HepG2 (cell line): ENCODE measurements around the gene FAM216A. TPM values are rescaled to one million over a fixed set of nuclear protein-coding genes. Genes with fewer than 3 reads are reported as not detected.

ENCODE experiments used
- ATAC-seq: fragments of 200-7000 bp; cut with Tn5 transposase; 3 replicates; pipeline ENCODE4 v1.9.1; 2020; ENCODE audit warnings: mild to moderate bottlenecking, moderate library complexity
- BruUV-seq: library from RNA; stranded (reverse); fragments of 400-500 nt; replicated peaks from 2 replicates; lab custom pipeline; 2021; lab: Mats Ljungman, UMichigan
- CTCF ChIA-PET: fragments of 300-600 bp; formaldehyde crosslinking; extraction: SDS; loops from one replicate; lab custom pipeline; 2021; ENCODE audit warnings: low total read pairs, inconsistent platforms, low intra/inter-chr PET ratio; lab: Yijun Ruan, JAX
- POLR2A ChIA-PET: fragments of 350-600 bp; sonication (Branson Sonifier 250); formaldehyde crosslinking; loops from one replicate; lab custom pipeline; 2020; ENCODE audit warnings: antibody characterized with exemption, inconsistent platforms; lab: Yijun Ruan, JAX
- DNase-seq: peaks from one replicate; pipeline ENCODE4 v3.0.0-alpha.2; 2015; ENCODE audit warnings: low spot score
- FAIRE-seq: peaks from 3 replicates; lab custom pipeline; 2011; peaks lifted over from hg19 to GRCh38; lab: Jason Lieb, UNC
- H2AFZ ChIP-seq: one replicate; pipeline ENCODE4 v1.6.1; 2011; ENCODE audit warnings: low read length, inconsistent platforms
- H3K27ac ChIP-seq: fragments of 300-600 bp; 3 replicates; pipeline ENCODE4 v1.8.0; 2011; ENCODE audit warnings: mixed run types, mild to moderate bottlenecking, mixed read lengths, low read length, inconsistent platforms; ENCODE audit not compliant: insufficient read depth; ENCODE audit errors: extremely low read length
- H3K27me3 ChIP-seq, 2 experiments: fragments of 200-600 bp in 1 of 2; 2 replicates in 1 of 2; 3 replicates in 1 of 2; pipeline versions ENCODE4 v1.6.0 to v1.8.0; 2011; ENCODE audit warnings: low read length in 2 of 2, mild to moderate bottlenecking in 2 of 2, moderate library complexity in 2 of 2, inconsistent platforms in 1 of 2; ENCODE audit not compliant: insufficient read depth in 2 of 2, control insufficient read depth in 1 of 2
- H3K36me3 ChIP-seq, 2 experiments: fragments of 200-600 bp in 1 of 2; replicated peaks in 1 of 2; 2 replicates in 1 of 2; 3 replicates in 1 of 2; pipeline versions ENCODE4 v1.5.1 to v1.8.0; 2011; ENCODE audit warnings: low read length in 2 of 2, inconsistent platforms in 1 of 2; ENCODE audit not compliant: insufficient read depth in 2 of 2, control insufficient read depth in 1 of 2
- H3K4me1 ChIP-seq: 2 replicates; pipeline ENCODE4 v1.5.1; 2012; ENCODE audit warnings: low read length, inconsistent platforms; ENCODE audit not compliant: insufficient read depth
- H3K4me2 ChIP-seq: 2 replicates; pipeline ENCODE4 v1.6.0; 2011; ENCODE audit warnings: low read depth, low read length, inconsistent platforms
- H3K4me3 ChIP-seq, 3 experiments: fragments of 200-600 bp in 1 of 3; sonication (generic), shearing (Covaris generic) in 1 of 3; replicated peaks in 1 of 3; 2 replicates each; pipeline ENCODE4 v1.5.1; 2011 to 2016; ENCODE audit warnings: low read length in 3 of 3, inconsistent platforms in 2 of 3, low read depth in 2 of 3, mild to moderate bottlenecking in 2 of 3, control low read depth in 1 of 3, mixed read lengths in 1 of 3; ENCODE audit not compliant: insufficient read depth in 1 of 3
- H3K79me2 ChIP-seq: one replicate; pipeline ENCODE4 v1.6.1; 2011; ENCODE audit warnings: low read length, inconsistent platforms; ENCODE audit not compliant: insufficient read depth
- H3K9ac ChIP-seq: 2 replicates; pipeline ENCODE4 v1.6.0; 2011; ENCODE audit warnings: mild to moderate bottlenecking, low read depth, low read length, inconsistent platforms; ENCODE audit not compliant: insufficient read depth
- H3K9me3 ChIP-seq: 2 replicates; pipeline ENCODE4 v1.5.1; 2012; ENCODE audit warnings: mild to moderate bottlenecking, low read length
- H4K20me1 ChIP-seq: 2 replicates; pipeline ENCODE4 v1.6.0; 2011; ENCODE audit warnings: inconsistent platforms, mild to moderate bottlenecking, low read length, moderate library complexity; ENCODE audit not compliant: insufficient read depth
- ASH2L ChIP-seq: fragments of 300-600, 200-600 bp; sonication (generic); IDR thresholded peaks from 2 replicates; pipeline ENCODE4 v1.7.0; 2017; ENCODE audit warnings: low read depth, mild to moderate bottlenecking, moderate library complexity, mixed read lengths, low read length; ENCODE audit not compliant: insufficient read length
- CBX5 ChIP-seq: sonication (generic); formaldehyde crosslinking; IDR thresholded peaks from 2 replicates; pipeline ENCODE4 v1.4.0; 2020; ENCODE audit warnings: missing genetic modification reagents, borderline replicate concordance
- PRDM15 ChIP-seq: sonication (generic); formaldehyde crosslinking; IDR thresholded peaks from 2 replicates; pipeline ENCODE4 v1.4.0; 2020; ENCODE audit warnings: missing genetic modification reagents
- RAD21 ChIP-seq: fragments of 450-650 bp; formaldehyde crosslinking; IDR thresholded peaks from 2 replicates; pipeline ENCODE4 v1.5.0; 2020; ENCODE audit warnings: mild to moderate bottlenecking
- TBX2 ChIP-seq: sonication (generic); formaldehyde crosslinking; IDR thresholded peaks from 2 replicates; pipeline ENCODE4 v1.5.0; 2020; ENCODE audit warnings: missing genetic modification reagents, mild to moderate bottlenecking, borderline replicate concordance
- ZBED4 ChIP-seq: sonication (generic); formaldehyde crosslinking; IDR thresholded peaks from 2 replicates; pipeline ENCODE4 v1.4.0; 2020; ENCODE audit warnings: missing genetic modification reagents, borderline replicate concordance
- ZNF224 ChIP-seq: sonication (generic); formaldehyde crosslinking; IDR thresholded peaks from 2 replicates; pipeline ENCODE4 v1.5.0; 2020; ENCODE audit warnings: mild to moderate bottlenecking, missing genetic modification reagents
- ZNF292 ChIP-seq: sonication (generic); formaldehyde crosslinking; IDR thresholded peaks from 2 replicates; pipeline ENCODE4 v1.8.1; 2022; ENCODE audit warnings: mild to moderate bottlenecking, low read depth, missing genetic modification reagents, borderline replicate concordance
- ZNF362 ChIP-seq: sonication (generic); formaldehyde crosslinking; IDR thresholded peaks from 2 replicates; pipeline ENCODE4 v1.4.0; 2020; ENCODE audit warnings: missing genetic modification reagents, mild to moderate bottlenecking, borderline replicate concordance
- WGBS: methylation state at CpG from one replicate; pipeline ENCODE4 v1.1.6; 2017; ENCODE audit warnings: low lambda C conversion rate; 5-methylcytosine and 5-hydroxymethylcytosine counted together
- in situ Hi-C: cut with HindIII; loops from 2 replicates; pipeline ENCODE4 v1.10.0; 2017; ENCODE audit warnings: low pct_unique_long_range_greater_than_20kb; ENCODE audit not compliant: extremely low pct_ligation_motif_present
- intact Hi-C: fragments of 100-400 bp; cut with micrococcal nuclease; formaldehyde crosslinking; loops from one replicate; pipeline ENCODE4 v1.10.0; 2022; ENCODE audit not compliant: unreplicated experiment
- polyA plus RNA-seq, 8 experiments: library from polyadenylated mRNA; depleted of rRNA in 3 of 8; stranded (reverse) in 7 of 8; unstranded in 1 of 8; fragments of >200 nt; fragmentation: Illumina TruSeq in 4 of 8; extraction: Trizol in 4 of 8; gene quantifications; 2 replicates each; pipeline versions ENCODE4 v1.2.1 to v1.2.3, GENCODE V29; 2011 to 2016; ENCODE audit warnings: low read depth in 4 of 8, missing spikeins in 1 of 8, mixed read lengths in 1 of 8; ENCODE audit not compliant: insufficient read depth in 1 of 8
- total RNA-seq, 5 experiments: library from RNA; depleted of rRNA; stranded (reverse); fragments of >200 nt; fragmentation: Illumina TruSeq; extraction: Trizol; gene quantifications; 2 replicates each; pipeline ENCODE4 v1.2.3, GENCODE V29; 2016; ENCODE audit warnings: low read depth in 1 of 5
- TF ChIP-seq, protein P1 (sequence below): fragments of 450-650 bp; IDR thresholded peaks from 2 replicates; pipeline ENCODE4 v1.6.1; 2017

Gene FAM216A
- total and polyA plus RNA-seq, 2 of the 13 experiments (the other 11 are each of a cell fraction or from before 2014, with no cell fraction given) = 20.3 to 31.2 TPM

GRCh38 chr12:110449799-110450497 lies 18.7 kb upstream of the FAM216A start, which contains the start of gene ARPC3:
TSS of gene ARPC3 (minus strand) at chr12:110450337. CDS start at chr12:110450260, 77 bp downstream.
- H4K20me1 ChIP-seq = no peaks in the 10 kb centered on the region
- FAIRE-seq (peak; percentile 90), ATAC-seq (peak; percentile 97), DNase-seq (peak; percentile 90)
- peaks cover 40% of the 10 kb centered on the region for H3K4me1 ChIP-seq
- BruUV-seq = TSS peak; percentile 81
- peak within 1 kb of the TSS; percentile 73 for H3K4me2 ChIP-seq
- CTCF ChIA-PET = interaction anchor here (0.8 to 1.8 kb wide), 5 partner anchors 18 to 248 kb away, joined by 4 to 15 read pairs (median 6); partner anchors contain the start of gene GPN3
- peaks cover 28% of the 10 kb centered on the region for H3K79me2 ChIP-seq
- in situ Hi-C loops (loop anchor here (5.0 to 25.0 kb wide), 2 partner anchors 152 to 338 kb away; partner anchors contain the start of gene IFT81), intact Hi-C loops (loop anchor here (1.0 to 5.0 kb wide), 4 partner anchors 19 to 150 kb away; partner anchors contain the start of genes FAM216A, GPN3, RAD9B and VPS29)
- H3K27me3 ChIP-seq = no peaks in the 10 kb centered on the region
- peak within 1 kb of the TSS; percentile 87 for H3K27ac ChIP-seq
- H3K4me3 ChIP-seq = peak within 1 kb of the TSS; percentile 81 to 98 (median 95)
- no peaks in the 10 kb centered on the region for H3K9me3 ChIP-seq
- under 1% methylated on average over 32 of the region's 51 CpGs for WGBS
- POLR2A ChIA-PET = interaction anchor here (0.6 to 2.9 kb wide), 15 partner anchors 16 to 359 kb away, joined by 3 to 49 read pairs (median 4); partner anchors contain the start of genes FAM216A, GPN3, RAD9B and TCTN1
- no peak within 1 kb of the TSS for H2AFZ ChIP-seq
- H3K36me3 ChIP-seq = peaks cover 4 to 20% of the 10 kb centered on the region in 2 experiments
- H3K9ac ChIP-seq = peak within 1 kb of the TSS; percentile 86
- TF ChIP-seq ASH2L (peak; percentile 72), RAD21 (peak; percentile 93), ZNF292 (CRISPR knock-in tag) (peak; percentile 51; the same call in 1 of the 2 replicates), ZBED4 (0 out of 2 replicates have a peak, but pooled peaks have one; percentile 27), ZNF362 (CRISPR knock-in tag) (no peak), CBX5 (CRISPR knock-in tag) (peak; percentile 49; the same call in 1 of the 2 replicates), ZNF224 (CRISPR knock-in tag) (0 out of 2 replicates have a peak, but pooled peaks have one; percentile 14), PRDM15 (CRISPR knock-in tag) (peak; percentile 58; the same call in 1 of the 2 replicates), TBX2 (CRISPR knock-in tag) (peak; percentile 67)
- TF ChIP-seq, protein P1, sequence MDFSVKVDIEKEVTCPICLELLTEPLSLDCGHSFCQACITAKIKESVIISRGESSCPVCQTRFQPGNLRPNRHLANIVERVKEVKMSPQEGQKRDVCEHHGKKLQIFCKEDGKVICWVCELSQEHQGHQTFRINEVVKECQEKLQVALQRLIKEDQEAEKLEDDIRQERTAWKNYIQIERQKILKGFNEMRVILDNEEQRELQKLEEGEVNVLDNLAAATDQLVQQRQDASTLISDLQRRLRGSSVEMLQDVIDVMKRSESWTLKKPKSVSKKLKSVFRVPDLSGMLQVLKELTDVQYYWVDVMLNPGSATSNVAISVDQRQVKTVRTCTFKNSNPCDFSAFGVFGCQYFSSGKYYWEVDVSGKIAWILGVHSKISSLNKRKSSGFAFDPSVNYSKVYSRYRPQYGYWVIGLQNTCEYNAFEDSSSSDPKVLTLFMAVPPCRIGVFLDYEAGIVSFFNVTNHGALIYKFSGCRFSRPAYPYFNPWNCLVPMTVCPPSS = no peak
